ENCODE data around the gene AK2. TPM values are rescaled to one million over a fixed set of nuclear protein-coding genes. Genes with fewer than 3 reads are reported as not detected.

The AK2 gene
- total and polyA plus RNA-seq, 10 of the 15 experiments (the other 5 are each of a cell fraction or from before 2014, with no cell fraction given): 52.3 to 500 (median 278) TPM

GRCh38 chr1:33008051-33008914 is 28.4 kb downstream of the AK2 start:
- no TSS peak for BruUV-seq (replicated peaks)

More at GRCh38 chr1:33008051-33008914, 28.4 kb downstream of the AK2 start:
- no peak overlapping the region for H3K9ac ChIP-seq (ENCODE audit: control insufficient read depth, insufficient read depth, low read length)
- H3K27ac ChIP-seq (ENCODE audit: control insufficient read depth, insufficient read depth): no peak overlapping the region
- no peaks in the 10 kb centered on the region for H3K27me3 ChIP-seq (replicated peaks in 1 of 2; ENCODE audit: control insufficient read depth in 2 of 2, insufficient read depth in 2 of 2, low read length in 1 of 2)
- 92% methylated on average over 13 of the region's 13 CpGs for WGBS (ENCODE audit: insufficient coverage, insufficient replicate concordance, low lambda C conversion rate, missing lambda C conversion rate)
- DNase-seq (ENCODE audit: low read depth, low spot score) (no peak), FAIRE-seq (no peak), ATAC-seq (no peak)
- no peaks in the 10 kb centered on the region for H3K9me3 ChIP-seq (replicated peaks; ENCODE audit: control insufficient read depth, insufficient read depth, low read length)
- H2AFZ ChIP-seq (ENCODE audit: control insufficient read depth, low read depth, low read length): no peak overlapping the region
- no peak overlapping the region for H3K4me2 ChIP-seq (ENCODE audit: control insufficient read depth, insufficient read depth)
- no peaks in the 10 kb centered on the region for H3K79me2 ChIP-seq (ENCODE audit: control insufficient read depth, insufficient read depth, low read length)
- peaks cover 25 to 41% of the 10 kb centered on the region in 2 experiments for H3K36me3 ChIP-seq (ENCODE audit: control insufficient read depth in 2 of 2, insufficient read depth in 2 of 2, low read length in 1 of 2)
- TF ChIP-seq ZZZ3 (IDR thresholded peaks at IDR 0.05; ENCODE audit: control insufficient read depth, insufficient read length, low read depth): no peak
- no peaks in the 10 kb centered on the region; the same call in 1 of the 2 replicates for H4K20me1 ChIP-seq (ENCODE audit: control insufficient read depth, insufficient read depth)
- RAD21 ChIA-PET (ENCODE audit: unreplicated experiment): interaction anchor here (1.0 to 2.0 kb wide), 4 partner anchors 15 to 74 kb away, joined by 3 to 22 read pairs (median 4); no protein-coding TSS in a partner anchor
- H3K4me3 ChIP-seq: no peak overlapping the region
- SMC1A ChIA-PET (ENCODE audit: uncharacterized antibody, unreplicated experiment): interaction anchor here (0.7 to 7.2 kb wide), 12 partner anchors 12 to 99 kb away, joined by 3 to 51 read pairs (median 6); partner anchors contain the start of gene RNF19B
- CTCF ChIA-PET: interaction anchor here (0.7 to 4.7 kb wide), 12 partner anchors 14 to 75 kb away, joined by 3 to 66 read pairs (median 4); no protein-coding TSS in a partner anchor
- in situ Hi-C loops (cut with MboI): loop anchor here (5.0 kb wide), 1 partner anchor 76 kb away; no protein-coding TSS in a partner anchor
- intact Hi-C loops (cut with micrococcal nuclease; ENCODE audit: unreplicated experiment): no loop called here
- POLR2A ChIA-PET: interaction anchor here (0.8 to 1.6 kb wide), 4 partner anchors 13 to 79 kb away, joined by 3 to 4 read pairs (median 3); no protein-coding TSS in a partner anchor
- peaks cover 5% of the 10 kb centered on the region; the same call in 1 of the 2 replicates for H3K4me1 ChIP-seq (ENCODE audit: control insufficient read depth, insufficient read depth, low read length)
